ENCODE results near the gene SNAI1. TPM values are rescaled to one million over a fixed set of nuclear protein-coding genes. Genes with fewer than 3 reads are reported as not detected.
"Not testable (repeated sequence)": the region's sequence is repeated elsewhere in the genome, so short reads cannot be mapped to it uniquely, and the experiment has no call there.

Gene SNAI1
- total RNA-seq, 1 donor from 2014 or later: 4.9 TPM

DNA sequence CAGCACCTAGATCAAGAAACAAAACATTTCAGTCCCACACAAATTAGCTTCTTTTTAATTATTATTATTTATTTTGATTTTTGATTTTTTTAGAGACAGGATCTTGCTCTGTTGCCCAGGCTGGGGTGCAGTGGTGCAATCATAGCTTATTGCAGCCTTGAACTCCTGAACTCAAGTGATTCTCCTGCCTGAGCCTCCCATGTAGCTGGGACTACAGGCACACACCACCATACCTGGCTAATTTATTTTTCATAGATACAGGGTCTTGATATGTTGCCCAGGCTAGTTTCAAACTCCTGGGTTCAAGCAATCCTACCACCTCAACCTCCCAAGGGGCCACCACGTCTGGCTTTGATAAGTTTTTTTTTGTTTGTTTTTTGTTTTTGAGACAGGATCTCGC lies 24.6 kb downstream of the SNAI1 start:
- H3K27me3 Mint-ChIP-seq (ENCODE audit: low read depth): peaks cover 7% of the 10 kb centered on the region
- DNase-seq (ENCODE audit: low spot score): no peak
- TF ChIP-seq, protein P1, sequence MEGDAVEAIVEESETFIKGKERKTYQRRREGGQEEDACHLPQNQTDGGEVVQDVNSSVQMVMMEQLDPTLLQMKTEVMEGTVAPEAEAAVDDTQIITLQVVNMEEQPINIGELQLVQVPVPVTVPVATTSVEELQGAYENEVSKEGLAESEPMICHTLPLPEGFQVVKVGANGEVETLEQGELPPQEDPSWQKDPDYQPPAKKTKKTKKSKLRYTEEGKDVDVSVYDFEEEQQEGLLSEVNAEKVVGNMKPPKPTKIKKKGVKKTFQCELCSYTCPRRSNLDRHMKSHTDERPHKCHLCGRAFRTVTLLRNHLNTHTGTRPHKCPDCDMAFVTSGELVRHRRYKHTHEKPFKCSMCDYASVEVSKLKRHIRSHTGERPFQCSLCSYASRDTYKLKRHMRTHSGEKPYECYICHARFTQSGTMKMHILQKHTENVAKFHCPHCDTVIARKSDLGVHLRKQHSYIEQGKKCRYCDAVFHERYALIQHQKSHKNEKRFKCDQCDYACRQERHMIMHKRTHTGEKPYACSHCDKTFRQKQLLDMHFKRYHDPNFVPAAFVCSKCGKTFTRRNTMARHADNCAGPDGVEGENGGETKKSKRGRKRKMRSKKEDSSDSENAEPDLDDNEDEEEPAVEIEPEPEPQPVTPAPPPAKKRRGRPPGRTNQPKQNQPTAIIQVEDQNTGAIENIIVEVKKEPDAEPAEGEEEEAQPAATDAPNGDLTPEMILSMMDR (IDR thresholded peaks at IDR 0.05): no peak
- no peak overlapping the region for H3K4me3 Mint-ChIP-seq (ENCODE audit: unreplicated experiment)
- H3K27ac Mint-ChIP-seq (ENCODE audit: unreplicated experiment): no peak overlapping the region
- H3K4me1 Mint-ChIP-seq (ENCODE audit: low read depth): peaks cover 12% of the 10 kb centered on the region
- H3K9me3 Mint-ChIP-seq (ENCODE audit: low read depth): no peaks in the 10 kb centered on the region
- no peaks in the 10 kb centered on the region for H3K36me3 Mint-ChIP-seq (ENCODE audit: low read depth)

DNA sequence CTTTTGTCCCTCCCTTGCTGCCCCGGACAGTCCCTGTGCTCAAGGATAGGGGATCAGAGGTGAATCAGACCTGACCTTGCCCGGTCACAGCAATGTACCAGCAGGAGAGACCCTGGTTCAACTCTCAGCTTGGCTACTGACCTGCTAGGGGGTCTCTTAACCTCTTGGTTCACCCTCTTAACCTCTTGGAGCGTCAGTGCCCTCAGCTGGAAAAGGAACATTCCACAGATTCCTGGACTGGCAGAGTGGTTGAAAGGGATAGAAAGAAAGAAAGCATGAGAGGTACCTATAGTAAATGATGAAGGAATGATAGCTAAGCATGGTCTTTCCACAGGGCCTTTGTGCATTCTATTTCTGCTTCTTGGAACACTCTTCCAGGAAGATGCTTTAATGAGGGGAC lies 25.2 kb downstream of the SNAI1 start:
- H3K36me3 Mint-ChIP-seq (ENCODE audit: low read depth): no peaks in the 10 kb centered on the region
- H3K27me3 Mint-ChIP-seq (ENCODE audit: low read depth): peaks cover 7% of the 10 kb centered on the region
- no peak for DNase-seq (ENCODE audit: low spot score)
- no peak overlapping the region for H3K4me3 Mint-ChIP-seq (ENCODE audit: unreplicated experiment)
- H3K27ac Mint-ChIP-seq (ENCODE audit: unreplicated experiment): no peak overlapping the region
- TF ChIP-seq, protein P1 (IDR thresholded peaks at IDR 0.05): no peak
- peaks cover 12% of the 10 kb centered on the region for H3K4me1 Mint-ChIP-seq (ENCODE audit: low read depth)
- H3K9me3 Mint-ChIP-seq (ENCODE audit: low read depth): no peaks in the 10 kb centered on the region

DNA sequence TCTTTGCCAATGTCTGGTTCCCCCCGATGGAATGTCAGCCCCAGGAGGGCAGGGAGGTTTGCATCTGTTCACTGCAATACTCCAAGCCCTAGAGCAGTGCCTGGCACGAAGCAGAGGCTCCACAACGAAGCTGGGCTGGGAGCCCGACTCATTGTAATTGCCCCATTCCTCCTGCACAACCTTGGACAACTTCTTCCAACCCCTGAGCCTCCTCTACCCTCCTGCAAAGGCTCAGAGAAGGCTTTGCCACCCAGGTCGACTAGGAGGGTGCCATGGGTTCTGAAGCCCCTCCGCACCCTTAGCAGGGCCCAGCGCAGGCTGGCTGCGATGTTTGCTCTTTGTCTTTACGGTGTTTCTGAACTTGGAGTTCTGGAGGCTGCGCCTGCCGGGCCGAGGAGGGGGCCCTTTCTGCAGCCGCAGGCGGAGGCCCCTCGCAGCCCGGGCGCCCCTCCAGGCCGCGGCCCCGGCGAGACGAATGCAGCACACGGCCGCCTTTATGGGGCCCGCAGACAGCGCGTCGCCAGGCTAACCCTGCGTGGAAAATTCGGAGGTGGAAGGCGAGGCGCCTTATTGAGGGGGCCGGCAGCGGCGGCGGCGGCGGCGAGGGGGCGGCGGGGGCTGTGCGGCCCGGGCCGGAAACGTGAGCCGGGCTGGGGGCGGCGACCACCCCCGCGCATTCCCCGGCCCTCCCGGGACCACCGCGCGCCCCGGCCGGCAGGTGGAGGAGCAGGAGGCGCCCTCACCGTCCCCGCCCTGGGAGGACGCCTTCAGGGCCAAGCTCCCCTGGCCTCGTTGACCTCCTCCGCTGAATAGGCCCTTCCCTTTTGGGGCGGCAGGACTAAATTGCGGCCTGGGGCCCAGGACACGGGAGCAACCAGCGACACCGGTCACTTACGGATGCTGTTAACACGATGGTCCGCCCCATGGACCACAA lies 27.0 kb downstream of the SNAI1 start:
- no peak for DNase-seq (ENCODE audit: low spot score)
- Mint-ChIP-seq H3K9me3 (ENCODE audit: low read depth) (no peaks in the 10 kb centered on the region), H3K27me3 (ENCODE audit: low read depth) (peaks cover 7% of the 10 kb centered on the region), H3K27ac (ENCODE audit: unreplicated experiment) (no peak overlapping the region), H3K36me3 (ENCODE audit: low read depth) (no peaks in the 10 kb centered on the region), H3K4me1 (ENCODE audit: low read depth) (peaks cover 9% of the 10 kb centered on the region), H3K4me3 (ENCODE audit: unreplicated experiment) (no peak overlapping the region)
- TF ChIP-seq, protein P1 (IDR thresholded peaks at IDR 0.05): no peak

DNA sequence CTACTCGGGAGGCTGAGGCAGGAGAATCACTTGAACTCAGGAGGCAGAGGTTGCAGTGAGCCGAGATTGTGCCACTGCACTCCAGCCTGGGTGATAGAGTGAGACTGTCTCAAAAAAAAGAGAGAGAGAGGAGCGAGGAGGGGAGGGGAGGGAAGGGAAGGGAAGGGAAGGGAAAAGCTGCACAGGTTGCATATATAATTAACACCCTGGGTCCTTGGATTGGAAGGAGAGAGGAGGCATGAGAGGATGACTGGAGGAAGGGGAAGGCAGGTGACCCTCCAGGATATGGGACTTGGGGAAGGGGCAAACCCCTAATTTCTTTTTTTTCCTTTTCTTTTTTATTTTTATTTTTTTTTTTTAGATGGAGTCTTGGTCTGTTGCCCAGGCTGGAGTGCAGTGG lies 28.8 kb downstream of the SNAI1 start:
- H3K36me3 Mint-ChIP-seq (ENCODE audit: low read depth); H3K27ac Mint-ChIP-seq (ENCODE audit: unreplicated experiment); DNase-seq (ENCODE audit: low spot score); H3K4me1 Mint-ChIP-seq (ENCODE audit: low read depth); H3K27me3 Mint-ChIP-seq (ENCODE audit: low read depth); H3K4me3 Mint-ChIP-seq (ENCODE audit: unreplicated experiment); H3K9me3 Mint-ChIP-seq (ENCODE audit: low read depth): not testable (repeated sequence)

DNA sequence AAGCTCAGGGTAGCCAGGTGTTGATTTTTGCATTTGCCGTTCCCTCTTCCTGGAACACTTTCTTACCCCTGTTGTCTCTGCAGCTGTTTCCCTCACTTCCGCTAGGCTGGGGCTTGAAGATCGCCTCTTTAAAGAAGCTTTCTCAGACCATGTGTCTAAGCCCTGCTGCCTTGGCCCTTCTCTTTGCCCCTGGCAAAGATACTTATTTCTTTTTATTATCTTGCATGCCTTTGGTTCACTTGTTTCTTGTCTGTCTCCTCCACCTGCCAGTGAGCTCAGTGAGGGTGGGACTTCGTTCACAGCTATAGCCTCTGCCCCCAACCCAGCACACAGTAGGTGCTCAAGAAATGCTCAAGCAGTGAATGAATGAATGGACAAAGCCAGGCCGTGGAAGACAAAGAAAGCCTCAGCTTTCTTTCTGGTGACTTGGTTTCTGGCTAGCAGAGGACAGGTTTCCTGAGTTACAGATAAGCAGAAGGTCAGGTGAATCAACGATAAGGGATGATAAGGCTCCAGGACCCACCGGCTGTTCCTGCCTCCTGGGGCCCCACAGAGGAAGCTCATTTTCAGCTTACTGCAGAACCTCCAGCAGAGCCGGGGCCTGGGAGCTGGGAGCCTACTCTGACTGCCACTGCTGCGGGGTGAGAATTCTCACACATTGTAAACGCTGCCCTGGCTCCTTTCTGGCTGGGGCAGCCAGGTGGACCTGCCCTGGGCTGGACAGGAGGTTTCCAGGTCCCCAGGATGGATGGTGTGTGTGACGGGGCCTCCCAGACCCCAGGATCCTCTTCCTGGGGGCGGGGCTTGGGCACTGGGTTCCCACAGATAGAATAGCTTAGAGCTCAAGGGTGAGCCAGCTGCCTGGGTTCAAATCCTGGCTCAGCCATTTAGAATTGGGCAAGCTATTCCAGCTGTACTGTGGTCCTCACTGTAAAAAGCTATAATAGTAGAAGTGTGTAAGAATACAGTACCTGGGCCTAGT lies 29.8 kb downstream of the SNAI1 start:
- TF ChIP-seq, protein P1 (IDR thresholded peaks at IDR 0.05): no peak
- no peak overlapping the region for H3K4me3 Mint-ChIP-seq (ENCODE audit: unreplicated experiment)
- H3K36me3 Mint-ChIP-seq (ENCODE audit: low read depth): no peaks in the 10 kb centered on the region
- peaks cover 7% of the 10 kb centered on the region for H3K27me3 Mint-ChIP-seq (ENCODE audit: low read depth)
- DNase-seq (ENCODE audit: low spot score): no peak
- H3K4me1 Mint-ChIP-seq (ENCODE audit: low read depth): peaks cover 8% of the 10 kb centered on the region
- no peak overlapping the region for H3K27ac Mint-ChIP-seq (ENCODE audit: unreplicated experiment)
- no peaks in the 10 kb centered on the region for H3K9me3 Mint-ChIP-seq (ENCODE audit: low read depth)

All from chondrocyte (in vitro differentiated cells).